DOHH2 (cell line): Measurements from ENCODE around the gene WDR7.

ENCODE experiments used
- EZH2phosphoT487 ChIP-seq: fragments of 200-600 bp; sonication (generic); IDR thresholded peaks from 2 replicates; pipeline ENCODE4 v1.6.1; 2017; ENCODE audit warnings: borderline replicate concordance, mild to moderate bottlenecking, antibody characterized with exemption, low read length, moderate library complexity, mixed read lengths
- TF ChIP-seq, protein P1 (sequence below): fragments of 200-600 bp; sonication (generic); IDR thresholded peaks from one replicate; pipeline ENCODE4 v1.5.1; 2014; ENCODE audit warnings: antibody characterized with exemption, mild to moderate bottlenecking, low read depth, low read length; ENCODE audit not compliant: poor library complexity, severe bottlenecking

DNA sequence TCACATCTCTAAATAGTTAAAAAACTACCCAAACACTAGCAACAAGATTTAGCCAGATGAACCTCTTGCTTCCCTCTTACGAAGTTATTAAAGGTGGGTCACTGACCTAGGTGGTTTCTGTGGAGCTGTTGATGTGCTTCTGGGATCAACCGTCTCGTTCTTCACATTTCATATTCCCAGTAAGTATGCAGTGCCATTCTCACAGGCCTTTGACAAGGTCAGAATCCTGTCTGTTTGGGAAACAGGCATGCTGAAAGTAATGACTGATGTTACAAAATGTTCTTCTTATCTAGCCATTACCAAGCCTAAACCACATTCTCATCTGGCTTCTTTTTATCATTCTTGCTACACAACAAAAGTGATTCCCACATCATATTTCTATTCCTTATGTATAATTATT, 70.3 kb downstream of the WDR7 start:
- TF ChIP-seq, protein P1, sequence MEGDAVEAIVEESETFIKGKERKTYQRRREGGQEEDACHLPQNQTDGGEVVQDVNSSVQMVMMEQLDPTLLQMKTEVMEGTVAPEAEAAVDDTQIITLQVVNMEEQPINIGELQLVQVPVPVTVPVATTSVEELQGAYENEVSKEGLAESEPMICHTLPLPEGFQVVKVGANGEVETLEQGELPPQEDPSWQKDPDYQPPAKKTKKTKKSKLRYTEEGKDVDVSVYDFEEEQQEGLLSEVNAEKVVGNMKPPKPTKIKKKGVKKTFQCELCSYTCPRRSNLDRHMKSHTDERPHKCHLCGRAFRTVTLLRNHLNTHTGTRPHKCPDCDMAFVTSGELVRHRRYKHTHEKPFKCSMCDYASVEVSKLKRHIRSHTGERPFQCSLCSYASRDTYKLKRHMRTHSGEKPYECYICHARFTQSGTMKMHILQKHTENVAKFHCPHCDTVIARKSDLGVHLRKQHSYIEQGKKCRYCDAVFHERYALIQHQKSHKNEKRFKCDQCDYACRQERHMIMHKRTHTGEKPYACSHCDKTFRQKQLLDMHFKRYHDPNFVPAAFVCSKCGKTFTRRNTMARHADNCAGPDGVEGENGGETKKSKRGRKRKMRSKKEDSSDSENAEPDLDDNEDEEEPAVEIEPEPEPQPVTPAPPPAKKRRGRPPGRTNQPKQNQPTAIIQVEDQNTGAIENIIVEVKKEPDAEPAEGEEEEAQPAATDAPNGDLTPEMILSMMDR = no peak
- no peak for TF ChIP-seq EZH2phosphoT487
